ENCODE results near the gene SLC11A1.

- no peak for TF ChIP-seq POLR2AphosphoS5 (IDR thresholded peaks at IDR 0.05; ENCODE audit: low read depth, low read length)
- TF ChIP-seq TAF1 (IDR thresholded peaks at IDR 0.05; ENCODE audit: borderline replicate concordance, low read depth, low read length), result no peak
- TF ChIP-seq POLR2A (IDR thresholded peaks at IDR 0.05; ENCODE audit: low read depth, low read length), result no peak
Observed at GRCh38 chr2:218368621-218369153, 13.4 kb upstream of the SLC11A1 start.
